NCI-H2107 treated with DMSO at 0.1 percent for 48 hours (cell line): ENCODE measurements around the gene CADM2.

Source experiments
- DNase-seq: peaks from one replicate; lab custom pipeline; 2025; ENCODE audit not compliant: unreplicated experiment; lab: John Stamatoyannopoulos, UW

CADM2 gene

DNA sequence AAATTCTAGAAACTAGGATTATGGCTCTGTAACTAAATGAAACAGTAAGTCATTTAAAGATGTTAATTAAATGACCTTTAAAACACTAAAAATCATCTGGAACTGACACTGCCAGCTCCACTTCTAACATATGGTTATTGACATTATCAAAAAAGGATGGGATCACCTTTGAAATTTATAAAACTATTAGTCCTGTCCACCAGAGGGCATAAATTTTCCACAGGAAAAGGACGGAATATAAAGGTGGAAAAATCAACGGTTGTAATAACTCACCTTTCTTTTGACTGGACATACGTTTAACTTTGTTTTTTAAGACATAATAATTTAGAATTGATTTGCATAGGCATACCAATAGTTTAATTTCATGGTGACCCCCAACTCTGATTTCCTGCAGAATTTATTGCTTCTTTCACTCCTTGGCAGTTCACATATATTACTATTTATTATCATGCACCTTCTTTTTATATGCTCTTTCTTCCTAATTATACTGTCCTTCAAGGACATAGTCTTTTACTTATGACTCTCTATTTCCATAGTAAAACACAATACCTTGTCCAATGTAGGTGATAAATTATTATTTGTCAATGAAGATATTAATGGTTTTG, 345.7 kb downstream of the CADM2 start:
- no peak for DNase-seq

DNA sequence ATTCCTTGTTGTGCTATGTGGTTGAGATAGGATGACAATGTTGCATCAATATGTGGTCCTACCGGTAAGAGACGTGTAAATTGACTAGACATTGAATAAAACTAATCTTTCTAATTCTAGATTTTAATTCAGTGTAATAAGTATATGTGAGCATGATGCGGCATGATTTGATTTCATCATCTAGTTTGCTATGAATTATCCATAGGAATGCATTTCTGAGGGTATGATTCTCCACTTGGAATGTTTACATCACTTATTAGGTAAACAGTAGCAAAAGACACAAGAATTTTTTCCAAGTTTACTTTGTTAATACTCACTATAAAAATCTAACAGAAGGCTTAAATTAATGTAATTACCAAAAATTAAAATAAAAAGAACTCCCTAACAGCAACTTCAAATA, 353.5 kb downstream of the CADM2 start:
- DNase-seq = no peak

DNA sequence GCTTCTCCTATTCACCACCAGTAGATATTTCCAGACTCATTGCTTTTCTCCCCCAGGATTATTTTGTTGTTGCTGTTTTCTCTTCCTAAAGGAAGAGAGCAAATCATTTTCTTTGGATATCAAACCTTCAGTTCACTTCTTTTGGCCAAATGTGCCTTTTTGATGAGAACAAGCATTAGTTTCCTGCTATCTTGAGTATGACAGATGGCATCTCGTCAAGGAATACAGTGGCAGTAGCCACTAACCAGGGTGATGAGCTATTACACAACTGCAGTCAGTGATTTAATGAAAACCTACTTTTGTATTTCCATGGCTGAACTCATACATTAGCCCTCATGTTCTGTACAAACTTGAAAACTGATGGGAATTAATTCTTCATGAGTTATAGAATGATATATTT, 354.6 kb downstream of the CADM2 start:
- DNase-seq = no peak

DNA sequence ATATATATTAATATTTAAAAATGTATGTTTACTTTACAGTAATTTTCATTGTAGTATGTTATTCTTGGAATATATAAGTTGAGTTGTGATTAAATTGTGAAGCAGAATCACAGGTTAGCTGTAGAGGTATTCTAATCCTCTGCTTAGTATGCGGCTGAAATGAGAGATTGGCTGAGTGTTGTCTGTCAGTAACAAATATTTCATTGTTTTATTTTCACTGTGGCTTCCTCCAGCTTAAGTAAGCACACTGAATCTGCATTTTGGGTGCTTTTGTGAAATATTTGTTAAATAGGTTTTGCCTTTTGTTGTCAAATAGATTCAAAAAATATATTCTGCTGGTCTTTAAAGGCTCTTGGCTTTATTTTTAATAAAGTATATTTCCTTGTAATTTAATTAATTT, 357.5 kb downstream of the CADM2 start:
- no peak for DNase-seq

DNA sequence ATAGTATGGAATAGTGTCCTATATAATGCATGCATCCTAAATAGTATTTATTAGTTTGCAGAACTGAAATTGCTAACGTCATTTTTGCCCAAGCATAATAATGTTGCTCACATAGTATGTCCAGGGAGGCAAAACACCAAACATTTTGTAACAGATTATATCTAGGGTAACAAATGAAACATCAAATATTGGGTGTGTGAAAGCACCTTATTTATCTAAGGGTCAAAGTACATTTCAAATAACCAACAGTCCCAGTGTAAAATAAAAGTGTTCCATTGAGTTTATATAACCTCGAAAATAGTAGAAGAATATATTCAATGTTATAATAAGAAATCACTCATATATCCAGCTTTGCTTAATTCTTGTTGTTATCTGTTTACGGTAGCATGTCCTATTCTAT, 363.1 kb downstream of the CADM2 start:
- DNase-seq = no peak

DNA sequence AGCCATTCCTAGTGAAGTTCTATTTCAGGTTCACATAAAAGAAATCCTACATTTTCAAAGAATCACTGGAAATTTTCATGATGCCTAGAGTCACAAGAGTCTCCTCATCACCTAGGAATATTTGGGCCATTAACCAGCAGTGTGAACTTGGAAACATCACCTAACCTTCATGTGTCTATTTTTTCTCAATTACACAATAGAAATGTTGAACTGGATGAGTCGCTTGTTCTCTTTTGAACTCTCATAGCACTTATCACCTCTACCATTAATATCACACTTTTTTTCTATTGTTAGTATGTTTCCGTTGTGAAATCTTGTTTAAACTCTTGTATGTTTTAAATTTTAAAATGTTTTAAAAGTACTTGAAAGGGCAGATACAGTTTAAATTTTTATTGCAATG, 371.3 kb downstream of the CADM2 start:
- no peak for DNase-seq

DNA sequence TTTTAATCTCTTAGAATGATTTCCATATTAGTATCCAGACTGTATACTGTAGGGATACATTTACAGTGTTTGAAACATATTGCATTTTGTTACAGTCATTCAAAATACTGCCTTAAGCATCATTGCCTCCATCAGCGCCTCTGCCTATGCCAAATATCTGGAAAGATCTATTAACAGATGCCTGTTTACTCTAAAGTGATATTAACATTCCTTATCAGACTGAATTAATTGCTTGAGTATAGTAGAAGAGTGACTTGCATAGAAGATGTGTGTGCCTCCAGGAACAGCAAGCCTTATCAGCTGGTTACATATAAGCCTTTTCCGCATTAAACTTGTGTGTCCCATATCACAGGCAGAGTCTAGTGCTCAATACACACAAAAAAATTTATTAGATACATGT, 379.1 kb downstream of the CADM2 start:
- no peak for DNase-seq

DNA sequence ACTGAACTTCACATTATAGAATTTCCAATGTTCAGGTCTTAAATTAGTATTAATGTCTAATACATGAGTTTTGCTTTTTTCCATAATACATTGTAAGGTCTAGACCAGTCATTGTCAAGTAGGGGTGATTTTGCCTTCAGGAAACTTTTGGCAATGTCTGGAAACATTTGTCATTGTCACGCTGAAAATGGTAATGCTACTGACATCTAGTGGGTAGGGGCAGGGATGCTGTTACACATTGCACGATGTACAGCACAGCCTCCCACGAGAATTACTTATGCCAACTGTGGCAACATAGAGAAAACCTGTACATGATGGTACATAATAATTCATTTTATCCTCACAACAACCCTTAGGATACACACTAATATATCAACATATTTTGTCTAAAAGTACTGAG, 384.1 kb downstream of the CADM2 start:
- peak; percentile 33 for DNase-seq

DNA sequence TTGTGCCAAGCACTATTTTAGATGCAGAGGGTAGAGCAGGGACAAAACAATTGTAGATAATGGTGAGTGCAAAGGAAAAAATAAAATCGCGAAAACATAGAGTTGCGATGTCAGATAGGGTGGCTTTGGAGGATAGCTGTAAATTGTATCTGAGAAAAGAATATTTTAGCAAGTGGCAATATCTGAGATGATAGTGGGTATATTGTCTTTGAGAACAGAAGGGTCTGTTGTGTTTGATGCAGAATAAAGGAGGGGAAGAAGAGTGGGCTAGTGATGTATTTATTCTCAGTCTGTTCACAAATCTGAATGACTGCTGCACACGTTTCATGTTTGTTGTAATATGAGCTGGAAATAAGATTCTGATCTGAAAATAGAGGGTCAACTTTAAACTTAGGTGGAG, 396.8 kb downstream of the CADM2 start:
- no peak for DNase-seq

DNA sequence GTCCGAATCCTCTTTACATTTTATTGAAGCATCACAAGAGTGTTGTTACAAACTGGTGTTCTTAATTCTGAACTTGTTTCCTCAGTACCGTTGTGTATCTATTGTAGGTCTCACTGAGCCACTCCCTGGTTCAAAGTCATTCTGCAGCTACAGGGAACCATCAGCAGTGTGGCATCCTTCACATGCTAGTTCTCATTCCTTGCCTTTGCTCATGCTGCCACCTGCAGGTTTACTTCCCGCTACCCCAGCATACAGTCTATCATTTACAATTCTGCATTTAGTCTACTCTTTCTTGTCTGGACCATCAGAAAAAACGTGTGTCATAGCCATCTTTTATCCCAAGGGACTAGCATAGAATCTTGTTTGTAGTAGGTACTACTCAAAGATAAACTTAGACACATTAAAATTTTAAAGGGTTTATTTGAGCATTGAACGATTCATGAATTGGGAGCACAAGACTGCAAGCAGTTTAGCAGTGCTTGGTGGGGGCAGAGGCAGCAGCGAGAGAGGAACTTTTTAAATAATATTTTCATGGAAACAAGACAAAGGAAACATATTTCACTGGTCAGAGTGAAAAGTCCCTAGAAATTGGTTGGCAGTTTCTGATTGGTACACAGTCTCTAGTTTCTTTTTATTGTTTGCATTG, 402.1 kb downstream of the CADM2 start:
- DNase-seq = peak; percentile 64

DNA sequence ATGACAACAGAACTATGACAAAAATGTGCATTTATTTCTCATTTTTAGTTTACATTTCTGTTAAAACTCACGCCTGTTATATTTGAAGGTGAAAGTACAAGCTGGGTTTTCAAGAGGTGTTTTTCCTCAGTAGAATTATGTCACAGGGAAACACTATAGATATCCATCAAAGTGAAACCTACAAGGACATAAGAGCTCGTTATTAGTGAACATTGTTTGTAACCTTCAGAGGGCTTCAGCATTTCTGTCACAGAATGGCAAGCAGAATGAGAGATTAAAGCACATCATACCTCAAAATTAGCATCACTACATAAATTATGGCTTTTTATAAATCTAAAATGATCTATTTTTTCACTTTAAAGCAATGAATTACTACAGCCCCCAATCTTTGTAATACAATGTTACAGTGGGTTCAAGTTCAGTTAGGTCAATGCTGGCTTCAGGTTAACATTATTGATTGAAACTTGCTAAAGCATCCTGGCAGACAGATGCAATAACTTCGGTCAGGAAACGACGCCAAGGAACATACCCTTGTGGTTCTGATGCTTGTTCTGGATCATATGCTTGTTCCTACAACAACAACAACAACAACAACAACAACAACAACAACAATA, 405.6 kb downstream of the CADM2 start:
- DNase-seq = no peak

DNA sequence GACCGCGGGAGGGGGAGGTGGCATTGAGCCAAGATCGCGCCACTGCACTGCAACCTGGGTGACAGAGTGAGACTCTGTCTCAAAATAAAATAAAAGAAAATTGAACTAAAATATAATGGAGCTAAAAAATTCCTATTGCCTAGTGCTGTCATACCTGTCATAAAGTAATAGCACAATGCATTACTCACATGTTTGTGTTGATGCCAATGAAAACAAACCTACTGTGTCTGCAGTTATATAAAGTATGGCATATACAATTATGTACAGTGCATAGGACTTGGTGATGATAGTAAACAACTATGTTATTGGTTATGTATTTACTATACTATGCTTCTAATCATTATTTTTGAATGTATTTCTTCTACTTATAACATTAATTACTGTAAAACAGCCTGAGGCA, 411.6 kb downstream of the CADM2 start:
- no peak for DNase-seq

DNA sequence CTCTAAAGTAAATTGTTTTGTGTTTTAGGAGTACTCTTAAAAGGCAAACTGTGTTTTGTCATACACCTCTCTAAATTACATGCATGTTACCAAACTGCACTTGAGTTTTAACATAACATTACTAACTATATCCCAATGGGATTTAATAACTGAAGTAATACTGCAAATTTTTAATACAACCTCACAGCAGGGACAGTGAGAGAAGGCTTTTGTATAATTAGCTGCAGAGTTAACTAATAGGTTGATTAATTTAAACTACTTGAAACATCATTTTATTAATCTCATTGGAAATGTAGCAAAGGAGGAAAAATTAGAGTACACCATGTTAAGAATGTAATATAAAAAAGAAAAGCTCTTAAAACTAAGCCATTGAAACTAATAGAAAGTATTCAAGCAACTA, 417.3 kb downstream of the CADM2 start:
- no peak for DNase-seq

DNA sequence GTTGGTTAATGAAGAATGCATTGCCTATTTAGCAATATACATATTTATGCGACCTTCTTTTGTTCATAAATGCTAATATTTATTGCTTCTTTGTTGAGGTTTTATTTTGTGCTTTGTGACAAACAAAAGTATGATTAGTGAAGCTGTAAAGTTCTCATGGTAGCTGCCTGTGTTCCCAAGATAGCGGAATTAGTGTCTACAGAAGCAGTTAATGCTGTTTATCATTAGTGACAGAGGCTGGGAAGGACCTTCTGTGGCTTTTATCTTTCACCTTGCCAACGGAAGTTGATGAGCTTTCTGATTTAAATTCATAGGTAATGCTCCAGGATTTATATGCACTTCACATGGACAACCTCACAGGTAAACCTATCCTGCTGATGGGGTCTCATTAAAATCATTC, 418.3 kb downstream of the CADM2 start:
- no peak for DNase-seq

DNA sequence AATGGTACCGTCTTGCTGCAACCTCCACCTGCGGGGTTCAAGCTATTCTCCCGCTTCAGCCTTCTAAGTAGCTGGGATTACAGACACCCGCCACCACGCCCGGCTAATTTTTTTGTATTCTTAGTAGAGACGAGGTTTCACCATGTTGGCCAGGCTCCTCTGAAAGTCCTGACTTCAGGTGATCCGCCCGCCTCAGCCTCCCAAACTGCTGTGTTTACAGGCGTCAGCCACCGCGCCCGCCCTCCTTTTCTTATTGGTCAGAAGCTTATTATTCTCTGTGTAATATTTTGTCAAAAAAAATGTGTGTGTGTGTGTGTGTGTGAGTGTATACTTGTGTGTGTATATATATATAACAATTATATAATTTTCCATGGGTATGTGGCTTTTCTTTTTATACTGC, 425.6 kb downstream of the CADM2 start:
- DNase-seq = no peak

DNA sequence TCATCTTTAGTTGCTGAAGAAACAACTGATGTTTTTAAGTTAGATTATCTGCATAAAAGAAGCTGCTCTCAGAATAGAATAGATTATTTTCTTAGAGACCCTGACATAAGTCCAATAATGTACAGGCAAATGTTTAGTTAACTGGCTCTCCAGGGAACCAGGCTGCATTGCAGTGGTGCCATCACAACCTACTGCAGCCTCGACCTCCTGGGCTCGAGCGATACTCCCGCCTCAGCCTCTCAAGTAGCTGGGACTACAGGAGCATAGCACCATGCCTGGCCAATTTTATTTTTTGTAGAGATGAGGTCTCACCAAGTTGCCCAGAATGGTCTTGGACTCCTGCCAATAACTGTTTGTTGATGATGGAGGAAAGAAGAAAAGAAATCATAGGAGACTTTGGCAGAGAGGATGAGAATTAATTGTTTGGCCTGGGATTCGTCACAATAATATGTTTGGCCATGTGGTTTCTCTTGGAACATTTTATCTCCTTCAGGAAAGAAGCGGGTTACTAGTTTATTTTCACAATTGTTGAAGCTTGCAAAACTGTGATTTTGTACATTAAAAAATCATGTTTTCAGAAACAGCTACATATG, 429.2 kb downstream of the CADM2 start:
- no peak for DNase-seq

DNA sequence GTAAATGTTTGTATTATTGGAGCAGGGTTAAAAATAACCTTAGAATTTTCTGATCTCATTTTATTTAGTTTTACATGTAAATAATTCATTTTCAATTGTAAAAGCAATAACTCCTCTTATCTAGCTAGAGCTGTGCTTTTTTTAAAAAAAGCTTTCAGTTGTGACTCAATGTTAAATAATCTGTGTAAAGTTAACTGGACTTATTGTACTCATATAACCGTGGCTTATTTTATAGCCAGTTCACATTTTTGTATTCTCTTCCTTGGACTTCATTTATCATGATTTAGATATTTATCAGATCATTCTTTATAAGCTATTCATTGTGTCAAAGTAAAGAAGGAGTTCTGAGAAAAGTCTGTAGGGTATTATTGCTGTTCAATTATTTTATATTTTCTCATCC, 435.6 kb downstream of the CADM2 start:
- DNase-seq = no peak

DNA sequence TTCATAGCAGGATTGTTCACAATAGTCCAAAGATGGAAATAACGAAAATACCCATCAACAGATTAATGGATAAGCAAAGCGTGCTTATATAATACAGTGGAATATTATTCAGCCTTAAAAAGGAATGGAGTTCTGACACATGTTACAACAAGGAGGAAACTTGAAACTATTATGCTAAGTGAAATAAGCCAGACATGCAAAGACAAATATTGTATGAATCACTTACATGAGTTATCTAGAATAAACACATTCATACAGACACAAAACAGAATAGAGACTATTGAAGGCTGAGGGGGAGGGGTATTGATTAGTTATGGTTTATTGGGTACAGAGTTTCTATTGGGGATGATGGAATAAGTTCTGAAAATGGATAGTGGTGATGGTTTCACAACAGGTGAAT, 438.6 kb downstream of the CADM2 start:
- no peak for DNase-seq

DNA sequence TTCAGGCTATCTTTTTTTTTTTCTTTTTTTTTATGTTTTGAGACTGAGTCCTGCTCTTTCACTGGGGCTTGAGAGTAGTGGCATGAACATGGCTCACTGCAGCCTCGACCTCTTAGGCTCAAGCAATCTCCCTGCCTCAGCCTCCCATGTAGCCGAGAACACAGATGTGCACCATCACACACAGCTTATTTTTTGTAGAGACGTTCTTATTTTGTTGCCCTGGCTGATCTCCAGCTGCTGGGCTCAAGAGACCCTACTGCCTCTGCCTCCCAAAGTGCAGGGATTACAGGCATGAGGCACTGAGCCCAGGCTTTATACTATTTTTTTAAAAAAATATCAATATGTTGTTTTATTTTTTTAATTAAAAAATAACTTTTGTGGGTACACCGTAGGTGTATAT, 467.3 kb downstream of the CADM2 start:
- DNase-seq = no peak

DNA sequence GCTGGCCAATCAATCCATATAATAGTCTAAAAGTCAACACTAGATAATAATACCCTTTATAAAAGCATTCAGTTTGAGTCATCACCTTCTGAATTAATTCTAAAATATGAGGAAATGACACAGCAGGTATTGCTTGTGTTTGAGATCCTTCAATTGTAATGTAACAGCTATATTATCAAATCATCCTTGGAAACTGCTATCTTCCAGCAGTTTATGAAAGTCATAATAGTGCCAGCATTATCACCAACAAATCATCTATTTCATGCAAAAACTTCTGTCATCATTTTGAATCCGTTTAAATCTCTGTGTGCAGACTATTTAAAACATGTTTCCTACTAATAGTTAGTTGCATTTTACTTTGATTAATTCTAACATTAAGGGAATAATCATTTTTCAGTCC, 468.7 kb downstream of the CADM2 start:
- no peak for DNase-seq

DNA sequence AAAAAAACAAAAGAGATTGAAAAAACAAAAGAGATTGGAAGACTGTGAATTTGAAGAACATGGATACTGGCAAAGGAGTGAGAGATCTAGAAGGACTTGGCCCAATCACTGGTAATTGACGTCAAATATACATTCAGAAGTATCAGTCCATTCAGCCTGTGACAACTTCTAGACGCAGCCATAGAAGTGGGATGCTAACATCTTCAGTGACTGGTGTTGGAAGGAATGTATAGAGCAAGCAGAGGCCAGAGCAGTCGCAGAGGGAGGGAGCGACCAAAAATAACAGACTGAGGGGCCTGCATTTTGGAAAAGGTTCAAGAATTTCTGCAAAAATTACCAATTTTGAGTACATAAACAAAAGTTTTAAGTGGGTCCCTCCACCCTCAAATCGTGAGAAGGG, 473.3 kb downstream of the CADM2 start:
- DNase-seq = no peak

DNA sequence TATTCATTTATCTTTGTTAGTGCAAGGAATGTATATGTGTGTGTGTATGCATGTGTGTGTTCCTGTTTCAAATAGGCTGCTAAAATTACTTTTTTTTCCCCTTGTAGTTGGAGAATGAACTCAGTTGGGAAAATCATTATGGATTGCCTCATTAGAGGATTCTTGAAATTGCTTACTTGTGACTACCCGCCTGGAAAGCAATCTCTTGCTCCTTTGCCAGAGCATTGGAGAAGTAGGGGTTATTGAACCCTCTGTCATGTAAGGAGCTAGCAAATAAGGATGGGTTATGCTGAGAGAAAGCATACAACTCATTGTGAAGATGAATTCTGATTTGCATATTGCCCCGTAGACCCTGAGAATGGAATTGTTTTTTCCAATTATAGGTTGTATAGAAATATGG, 474.5 kb downstream of the CADM2 start:
- DNase-seq = no peak
